Kidney epithelial cell (primary cell): ENCODE results near the gene ABHD15. TPM values are rescaled to one million over a fixed set of nuclear protein-coding genes. Genes with fewer than 3 reads are reported as not detected.

ENCODE experiments used
- DNase-seq: peaks from one replicate; pipeline ENCODE4 v3.0.0-alpha.2; 2010; ENCODE audit warnings: low read depth
- H3K27me3 ChIP-seq: 2 replicates; pipeline ENCODE4 v1.6.0; 2011; ENCODE audit warnings: low read length; ENCODE audit not compliant: control insufficient read depth, insufficient read depth
- H3K36me3 ChIP-seq: 2 replicates; pipeline ENCODE4 v1.5.1; 2011; ENCODE audit warnings: low read length; ENCODE audit not compliant: control insufficient read depth, insufficient read depth
- H3K4me3 ChIP-seq: 2 replicates; pipeline ENCODE4 v1.5.1; 2011; ENCODE audit warnings: low read depth, mild to moderate bottlenecking, control low read depth, low read length
- total RNA-seq: library from RNA; depleted of rRNA; stranded (reverse); fragments of >200 nt; gene quantifications from 2 replicates; pipeline ENCODE4 v1.2.3, GENCODE V29; 2015
- TF ChIP-seq, protein P1 (sequence below): IDR thresholded peaks from 2 replicates; pipeline ENCODE4 v1.5.1; 2011; ENCODE audit warnings: mild to moderate bottlenecking, moderate library complexity, low read length, control low read depth, inconsistent platforms; ENCODE audit not compliant: insufficient read depth, poor library complexity, severe bottlenecking

Gene ABHD15
- total RNA-seq, 1 donor from 2014 or later, result 8.3 TPM

GRCh38 chr17:29584452-29585079 lies 17.7 kb upstream of the ABHD15 start:
- TF ChIP-seq, protein P1, sequence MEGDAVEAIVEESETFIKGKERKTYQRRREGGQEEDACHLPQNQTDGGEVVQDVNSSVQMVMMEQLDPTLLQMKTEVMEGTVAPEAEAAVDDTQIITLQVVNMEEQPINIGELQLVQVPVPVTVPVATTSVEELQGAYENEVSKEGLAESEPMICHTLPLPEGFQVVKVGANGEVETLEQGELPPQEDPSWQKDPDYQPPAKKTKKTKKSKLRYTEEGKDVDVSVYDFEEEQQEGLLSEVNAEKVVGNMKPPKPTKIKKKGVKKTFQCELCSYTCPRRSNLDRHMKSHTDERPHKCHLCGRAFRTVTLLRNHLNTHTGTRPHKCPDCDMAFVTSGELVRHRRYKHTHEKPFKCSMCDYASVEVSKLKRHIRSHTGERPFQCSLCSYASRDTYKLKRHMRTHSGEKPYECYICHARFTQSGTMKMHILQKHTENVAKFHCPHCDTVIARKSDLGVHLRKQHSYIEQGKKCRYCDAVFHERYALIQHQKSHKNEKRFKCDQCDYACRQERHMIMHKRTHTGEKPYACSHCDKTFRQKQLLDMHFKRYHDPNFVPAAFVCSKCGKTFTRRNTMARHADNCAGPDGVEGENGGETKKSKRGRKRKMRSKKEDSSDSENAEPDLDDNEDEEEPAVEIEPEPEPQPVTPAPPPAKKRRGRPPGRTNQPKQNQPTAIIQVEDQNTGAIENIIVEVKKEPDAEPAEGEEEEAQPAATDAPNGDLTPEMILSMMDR, result no peak
- no peak for DNase-seq
- H3K36me3 ChIP-seq, result no peaks in the 10 kb centered on the region
- H3K4me3 ChIP-seq, result no peak overlapping the region
- no peaks in the 10 kb centered on the region for H3K27me3 ChIP-seq

DNA sequence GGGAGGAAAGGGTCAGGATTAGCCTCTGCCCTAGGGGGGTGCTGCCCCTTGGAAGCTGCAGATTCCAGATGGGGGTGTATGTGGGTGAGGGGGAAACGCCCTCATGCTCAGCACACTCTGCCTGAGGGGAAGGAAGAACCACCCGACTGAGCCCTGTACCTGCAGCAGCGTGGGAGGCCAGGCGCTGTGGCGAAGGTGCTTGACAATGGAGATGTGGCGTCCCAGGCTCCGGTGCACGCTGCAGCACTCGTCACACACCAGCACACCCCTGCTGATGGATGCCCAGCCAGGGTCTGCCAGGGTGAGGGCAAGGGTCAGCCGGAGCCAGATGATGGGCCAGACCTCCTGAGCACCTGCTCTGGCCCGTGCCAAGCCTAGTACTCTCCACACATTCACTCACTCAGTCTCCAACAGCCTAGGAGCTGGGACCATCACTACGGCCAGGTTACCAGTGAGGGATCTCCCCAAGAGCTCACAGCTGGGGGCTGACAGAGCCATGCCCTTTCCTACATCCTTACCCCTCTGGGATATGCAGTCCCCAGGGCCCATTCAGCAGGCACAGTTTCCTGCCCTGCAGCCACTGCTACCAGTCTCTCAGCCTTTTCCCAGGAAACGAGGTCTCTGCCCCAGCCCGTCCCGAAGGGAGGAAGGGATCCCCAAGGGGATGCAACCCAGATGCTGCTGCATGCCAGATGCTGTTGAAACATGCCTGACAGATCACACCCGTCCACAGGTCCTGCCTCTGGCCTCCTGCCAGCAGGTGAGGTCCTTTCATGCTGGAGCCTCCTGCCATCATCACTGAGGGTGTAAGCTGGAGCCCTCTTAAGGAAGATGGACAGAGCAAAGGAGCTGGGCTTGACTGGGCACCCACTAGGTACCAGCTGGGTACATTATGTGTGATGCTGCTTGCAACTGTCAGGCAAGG lies 16.7 kb upstream of the ABHD15 start:
- H3K27me3 ChIP-seq, result no peaks in the 10 kb centered on the region
- DNase-seq, result no peak
- TF ChIP-seq, protein P1, result no peak
- H3K36me3 ChIP-seq, result no peaks in the 10 kb centered on the region
- no peak overlapping the region for H3K4me3 ChIP-seq

DNA sequence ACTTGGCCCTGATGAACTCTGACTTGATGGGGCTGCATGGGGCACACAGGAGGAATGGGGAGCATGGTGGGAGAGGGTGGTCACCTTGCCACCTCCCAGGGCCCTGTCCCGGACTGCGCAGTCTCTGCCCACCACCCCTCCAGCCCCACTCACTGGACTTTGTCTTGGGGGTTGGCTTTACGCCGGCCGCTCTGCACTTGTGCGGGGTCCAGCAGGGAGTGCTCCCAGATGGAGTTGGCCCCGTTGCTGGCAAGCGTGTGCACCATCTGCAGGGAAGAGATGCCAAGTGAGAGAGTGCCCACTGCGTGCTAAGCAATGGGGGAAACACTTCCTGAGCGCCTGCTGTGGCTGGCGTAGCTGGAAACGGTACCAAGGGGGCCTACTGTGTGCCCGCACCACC lies 15.9 kb upstream of the ABHD15 start:
- TF ChIP-seq, protein P1, result no peak
- Histone ChIP-seq H3K36me3 (no peaks in the 10 kb centered on the region), H3K27me3 (no peaks in the 10 kb centered on the region), H3K4me3 (no peak overlapping the region)
- no peak for DNase-seq

DNA sequence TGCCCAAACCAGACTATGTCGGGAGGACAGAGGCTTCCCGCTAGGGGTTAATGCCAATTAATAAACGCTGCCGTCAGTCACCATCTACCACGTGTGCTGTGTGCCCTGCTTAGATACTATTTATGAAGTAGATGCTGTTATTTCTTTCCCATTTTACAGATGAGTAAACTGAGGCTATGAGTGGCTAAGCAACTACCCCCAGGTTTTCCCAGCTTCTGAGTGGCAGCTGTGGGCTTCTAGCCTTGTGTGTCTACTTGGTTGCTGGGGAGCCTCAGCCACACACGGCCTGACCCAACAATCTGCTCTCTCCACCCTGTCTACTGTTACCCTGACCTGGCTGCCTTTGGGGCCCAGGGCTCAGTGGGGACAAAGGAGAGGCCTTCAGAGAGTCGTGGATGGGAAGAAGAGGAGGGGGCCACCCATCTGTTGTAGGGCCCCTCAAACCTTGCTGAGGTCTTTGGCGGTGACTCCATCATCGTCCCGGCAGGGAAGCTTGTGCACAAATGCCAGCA lies 15.5 kb upstream of the ABHD15 start:
- Histone ChIP-seq H3K27me3 (no peaks in the 10 kb centered on the region), H3K4me3 (no peak overlapping the region), H3K36me3 (no peaks in the 10 kb centered on the region)
- TF ChIP-seq, protein P1, result no peak
- DNase-seq, result no peak

GRCh38 chr17:29581583-29582253 lies 14.9 kb upstream of the ABHD15 start:
- Histone ChIP-seq H3K36me3 (peaks cover 2% of the 10 kb centered on the region), H3K4me3 (no peak overlapping the region), H3K27me3 (no peaks in the 10 kb centered on the region)
- DNase-seq, result no peak
- TF ChIP-seq, protein P1, result no peak
